GM19023 (cell line): ENCODE results near the gene HTRA2.
A peak's percentile ranks its signal among the peaks of the same experiment; 100 is the strongest.
"Not testable (repeated sequence)": the region's sequence is repeated elsewhere in the genome, so short reads cannot be mapped to it uniquely, and the experiment has no call there.

Experiments used
- ATAC-seq: cut with Tn5 transposase; IDR thresholded peaks from one replicate; pipeline ENCODE4 v1.9.1; 2021; ENCODE audit warnings: mild to moderate bottlenecking, moderate library complexity; ENCODE audit not compliant: unreplicated experiment

HTRA2 gene

DNA sequence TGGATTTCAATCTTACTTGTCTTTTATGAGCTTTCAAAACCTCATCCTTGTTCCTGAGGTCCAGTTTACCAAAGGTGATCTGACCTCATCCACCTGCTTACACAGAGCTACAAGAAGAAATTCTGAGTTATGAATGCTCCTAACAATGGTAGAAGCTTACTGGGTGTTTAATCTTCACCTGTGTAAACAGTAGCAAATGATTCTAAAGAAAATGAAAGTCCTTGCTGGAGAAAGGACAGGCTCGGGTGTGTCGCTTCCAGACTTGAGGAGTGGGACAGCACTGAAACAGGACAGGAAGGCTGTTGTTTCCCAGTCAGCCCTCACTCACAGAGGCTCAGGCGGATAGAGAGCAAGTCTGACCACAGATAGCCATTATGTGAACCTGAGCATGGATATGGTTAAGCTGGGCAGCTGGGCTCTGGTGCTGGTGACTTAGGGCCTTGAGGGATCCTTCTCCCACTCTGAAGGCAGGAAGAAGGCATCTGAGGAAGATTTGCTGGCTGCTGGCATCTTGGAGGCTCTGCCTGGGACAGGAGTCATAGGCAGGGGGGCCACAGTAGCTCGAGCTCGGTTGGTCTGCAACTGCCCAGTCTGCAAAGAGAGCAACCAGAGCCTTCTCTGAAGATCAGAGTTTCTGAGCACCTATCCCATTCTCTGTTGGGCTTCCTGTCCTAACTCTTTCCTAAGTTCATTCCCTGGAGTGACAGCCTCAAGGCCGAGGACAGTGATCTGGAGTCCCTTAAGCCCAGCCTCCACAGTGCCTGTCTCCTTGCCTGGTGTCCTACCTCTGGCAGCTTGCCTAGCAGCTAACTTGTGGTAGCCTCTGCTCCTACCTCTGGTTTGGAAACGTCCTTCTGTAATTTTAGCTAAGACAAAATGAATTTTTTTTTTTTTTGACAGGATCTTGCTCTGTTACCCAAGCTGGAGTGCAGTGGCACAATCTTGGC lies 28.8 kb downstream of the HTRA2 start:
- ATAC-seq, result no peak

DNA sequence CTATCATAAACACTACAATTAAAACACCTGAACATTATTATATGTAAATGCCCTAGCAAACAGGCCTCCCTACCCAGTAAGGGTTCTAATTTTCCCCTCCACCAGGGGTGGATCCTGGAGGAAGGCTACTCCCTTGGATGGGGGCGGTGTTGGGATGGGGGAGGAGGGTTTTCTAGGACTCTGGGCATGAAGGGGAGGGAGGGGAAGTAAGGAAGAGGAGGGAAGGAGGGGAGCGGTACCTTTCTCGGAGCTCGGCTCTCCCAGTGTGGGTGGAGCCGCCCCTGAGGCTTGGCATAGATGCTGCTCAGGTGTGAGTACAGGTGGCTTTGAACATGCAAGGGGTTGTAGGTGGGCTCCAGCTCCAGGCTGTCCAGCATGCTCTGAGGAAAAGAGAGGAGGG lies 30.2 kb downstream of the HTRA2 start:
- no peak for ATAC-seq

DNA sequence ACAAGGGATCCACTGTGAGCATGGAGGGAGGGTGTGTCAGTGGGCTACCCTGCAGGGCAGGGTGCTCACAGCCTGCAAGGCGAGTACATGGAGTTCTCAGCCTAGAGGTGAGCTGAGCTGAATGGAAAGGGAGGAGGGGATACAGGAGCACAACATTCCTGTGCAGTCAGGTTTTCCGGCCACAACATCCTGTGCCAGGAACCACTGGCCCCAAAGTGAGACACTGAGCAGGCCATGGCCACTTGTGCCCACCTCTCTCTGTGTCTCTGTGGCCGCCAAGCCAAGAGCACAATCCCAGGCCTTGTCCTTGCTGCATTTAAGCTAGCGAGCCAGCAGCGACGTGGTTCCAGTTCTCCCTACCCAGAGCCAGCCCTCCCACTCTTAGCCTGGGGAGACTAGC lies 30.9 kb downstream of the HTRA2 start:
- no peak for ATAC-seq

DNA sequence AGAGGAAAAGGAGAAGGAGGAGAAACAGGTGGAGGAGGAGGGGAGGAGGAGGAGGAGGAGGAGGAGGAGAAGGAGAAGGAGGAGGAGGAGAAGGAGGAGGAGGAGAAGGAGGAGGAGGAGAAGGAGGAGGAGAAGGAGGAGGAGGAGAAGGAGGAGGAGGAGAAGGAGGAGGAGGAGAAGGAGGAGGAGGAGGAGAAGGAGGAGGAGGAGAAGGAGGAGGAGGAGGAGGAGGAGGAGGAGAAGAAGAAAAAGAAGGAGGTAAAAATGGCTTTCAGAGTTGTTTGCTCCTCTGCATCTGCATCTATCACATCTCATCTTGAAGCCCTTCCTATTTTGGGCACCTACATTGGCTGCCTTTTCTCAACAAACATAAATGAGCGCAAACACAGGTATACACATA lies 31.3 kb downstream of the HTRA2 start:
- ATAC-seq, result not testable (repeated sequence)

DNA sequence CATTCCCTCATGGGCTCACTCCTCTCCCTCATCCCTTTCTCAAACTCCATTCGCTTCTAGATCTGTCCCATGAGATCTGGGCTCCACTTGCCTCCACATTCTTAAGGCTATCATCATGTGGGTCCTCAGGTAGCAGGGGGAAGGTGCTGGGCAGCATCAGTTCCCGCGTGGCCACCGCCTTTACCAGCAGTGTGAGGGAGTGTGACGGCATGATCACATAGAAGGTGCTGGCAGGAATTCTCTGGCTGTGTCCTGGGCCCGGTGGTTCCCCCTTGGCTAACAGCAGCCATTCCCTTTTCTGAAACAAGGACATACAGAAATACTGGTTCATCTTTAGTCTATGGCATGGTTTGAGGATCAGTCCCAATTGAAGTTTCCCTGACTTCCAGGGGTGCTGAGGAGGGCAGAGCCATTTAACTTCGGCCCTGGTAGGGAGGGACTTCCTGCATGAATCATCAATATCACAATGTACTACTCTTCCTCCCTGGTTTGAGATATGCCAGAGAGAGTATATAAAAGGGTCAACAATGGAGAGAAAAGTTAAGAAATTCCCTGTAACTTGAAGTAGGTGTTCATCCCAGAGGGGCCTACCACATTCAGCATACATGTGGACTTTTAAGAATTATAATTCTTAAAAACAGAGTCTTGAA lies 32.5 kb downstream of the HTRA2 start:
- ATAC-seq, result no peak

DNA sequence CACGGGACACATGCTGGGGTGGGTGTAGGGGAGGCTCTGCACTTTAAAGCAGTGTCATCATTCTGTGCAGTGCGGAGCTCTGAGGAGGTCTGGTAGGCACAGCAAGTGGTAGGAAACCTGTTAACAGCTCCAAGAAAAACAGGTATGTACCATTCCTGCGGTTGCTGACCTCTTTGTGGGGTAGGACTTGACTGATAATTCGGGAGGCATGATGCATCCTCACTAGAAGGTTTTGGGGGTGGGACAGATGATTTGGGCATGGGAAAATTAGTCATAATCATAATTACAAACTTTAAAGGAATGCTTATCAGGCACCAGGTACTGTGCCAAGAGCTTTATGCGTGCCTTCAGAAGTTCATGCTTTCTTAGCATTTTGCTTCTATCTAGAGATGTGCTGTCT lies 34.5 kb downstream of the HTRA2 start:
- ATAC-seq, result no peak

DNA sequence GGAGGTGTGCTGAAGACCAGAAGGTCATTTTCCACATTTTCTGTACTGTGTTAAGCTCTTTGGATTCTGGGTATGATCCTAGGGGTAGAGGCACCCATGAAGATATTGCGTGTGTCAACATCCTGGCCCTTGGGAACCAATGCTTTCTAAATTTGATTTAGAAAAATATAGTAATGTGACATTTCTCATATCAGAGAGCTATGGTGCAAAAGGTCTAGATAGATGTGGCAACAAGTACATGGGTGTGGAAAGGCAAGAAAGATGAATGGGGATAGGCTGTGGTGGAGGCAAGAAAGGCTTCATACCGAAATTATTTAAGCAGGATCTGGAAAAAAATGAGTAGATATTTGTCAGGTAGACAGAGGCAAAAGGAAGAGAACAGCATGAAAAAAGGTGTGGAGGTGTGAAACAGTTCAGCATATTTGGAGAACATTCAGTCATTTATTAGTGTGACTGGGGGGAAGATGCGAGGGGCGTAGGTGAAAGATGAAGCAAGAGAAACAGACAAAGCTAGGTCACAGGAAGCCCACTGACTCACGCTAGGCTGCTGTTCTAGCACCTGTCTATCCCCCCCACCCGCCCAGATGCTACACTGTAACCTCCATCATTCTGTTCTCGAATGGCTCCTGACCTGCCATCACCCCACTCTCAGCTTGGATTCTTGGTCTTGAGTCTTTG lies 36.5 kb downstream of the HTRA2 start:
- no peak for ATAC-seq

DNA sequence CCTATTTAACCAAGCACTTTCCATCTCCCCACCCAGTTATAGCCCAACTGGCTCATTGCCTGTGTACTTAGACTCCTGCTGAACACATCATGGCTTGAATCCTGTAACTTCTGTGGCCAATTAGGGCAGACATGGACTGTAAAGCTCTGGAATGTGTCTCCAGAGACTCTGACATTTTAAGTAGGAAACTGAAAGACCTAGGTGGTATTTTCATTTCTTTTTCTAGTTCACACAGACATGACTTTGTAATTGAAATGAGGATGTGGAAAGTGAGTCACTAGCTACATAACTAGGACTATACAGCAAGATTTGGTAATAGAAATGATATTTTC lies 37.0 kb downstream of the HTRA2 start:
- no peak for ATAC-seq

DNA sequence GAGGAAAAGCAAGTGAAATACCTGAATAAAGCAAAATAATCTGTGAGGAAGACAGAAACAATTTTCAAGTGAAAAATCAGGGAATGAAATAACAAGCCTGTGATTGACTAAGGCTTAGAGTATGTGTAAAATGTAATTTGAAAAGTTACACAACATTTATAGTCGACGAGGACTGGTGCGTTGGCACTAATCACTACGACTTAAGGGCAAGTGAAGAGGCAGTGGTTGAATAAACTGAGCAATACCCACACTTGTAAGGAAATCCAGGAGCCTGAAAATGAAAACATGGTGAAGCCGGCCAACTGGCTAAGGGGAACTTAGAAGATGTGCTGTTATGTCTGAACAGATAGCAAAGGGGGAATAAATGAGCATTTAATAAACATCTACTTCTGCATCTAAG lies 38.1 kb downstream of the HTRA2 start:
- no peak for ATAC-seq

DNA sequence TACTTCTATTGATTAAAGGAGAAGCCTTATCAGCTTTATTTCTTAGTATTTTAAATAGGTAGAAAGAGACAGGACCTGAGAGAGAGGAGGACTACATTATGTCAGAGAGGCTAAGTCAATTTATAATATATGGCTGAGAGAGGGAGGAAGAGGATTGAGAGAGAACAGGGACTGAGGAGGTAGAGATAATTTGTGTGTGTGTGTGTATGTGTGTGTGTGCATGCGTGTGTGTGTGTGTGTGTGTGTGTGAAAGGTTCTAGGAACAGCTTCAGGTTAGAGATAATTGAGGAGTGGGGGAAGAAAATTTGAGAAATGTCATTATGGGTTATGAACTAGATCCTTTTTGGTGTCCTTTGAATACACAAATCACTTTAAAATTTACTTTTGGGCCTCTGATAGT lies 40.0 kb downstream of the HTRA2 start:
- ATAC-seq, result no peak

DNA sequence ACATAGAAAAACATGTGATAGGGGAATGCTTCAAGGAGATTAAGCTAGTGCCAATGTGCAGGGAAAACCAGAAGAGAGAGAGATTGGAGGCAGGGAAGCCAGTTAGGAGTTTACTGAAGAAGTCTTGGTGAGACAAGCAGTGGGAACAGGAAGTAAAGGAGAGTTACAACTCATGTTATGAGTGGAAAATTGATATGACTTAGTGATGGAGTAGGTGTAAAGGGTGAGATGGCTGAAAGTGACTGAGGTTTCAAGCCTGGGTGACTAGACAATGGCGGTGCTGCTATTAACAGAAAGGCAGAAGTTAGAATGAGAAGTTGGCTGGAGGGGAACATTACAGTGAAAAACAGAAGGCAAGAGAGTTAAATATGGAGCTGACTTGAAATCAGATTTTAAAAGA lies 41.3 kb downstream of the HTRA2 start:
- peak; percentile 64 for ATAC-seq

DNA sequence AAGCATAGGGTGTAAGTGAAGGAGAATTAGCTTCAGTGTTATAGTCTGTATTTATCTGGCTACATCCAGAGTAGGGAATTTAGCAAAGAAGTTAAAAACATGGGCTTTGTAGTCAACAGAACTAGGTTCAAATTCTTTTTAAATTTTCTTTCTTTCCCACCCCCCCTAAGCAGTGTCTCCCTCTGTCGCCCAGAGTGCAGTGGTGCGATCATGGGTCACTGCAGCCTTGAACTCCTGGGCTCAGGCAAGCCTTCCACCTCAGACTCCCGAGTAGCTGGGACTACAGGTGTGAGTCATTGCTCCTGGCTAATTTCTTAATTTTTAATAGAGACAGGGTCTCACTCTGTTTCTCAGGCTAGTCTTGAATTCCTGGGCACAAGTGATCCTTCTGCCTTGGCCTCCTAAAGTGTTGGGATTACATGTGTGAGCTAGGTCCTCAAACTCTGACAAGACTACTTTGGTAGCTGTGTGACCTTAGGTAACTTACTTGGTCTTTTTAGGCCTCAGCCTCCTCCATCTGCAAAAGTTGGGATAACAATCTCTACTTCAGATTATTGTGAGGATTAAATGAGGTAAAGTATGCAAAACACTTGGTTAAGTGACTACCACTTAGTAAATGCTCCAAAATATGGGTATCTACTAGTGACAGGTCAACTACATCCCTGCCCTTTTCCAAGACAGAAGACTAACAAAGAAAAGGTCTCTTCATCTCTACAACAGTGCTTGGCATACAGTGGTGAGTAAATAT lies 42.6 kb downstream of the HTRA2 start:
- no peak for ATAC-seq

DNA sequence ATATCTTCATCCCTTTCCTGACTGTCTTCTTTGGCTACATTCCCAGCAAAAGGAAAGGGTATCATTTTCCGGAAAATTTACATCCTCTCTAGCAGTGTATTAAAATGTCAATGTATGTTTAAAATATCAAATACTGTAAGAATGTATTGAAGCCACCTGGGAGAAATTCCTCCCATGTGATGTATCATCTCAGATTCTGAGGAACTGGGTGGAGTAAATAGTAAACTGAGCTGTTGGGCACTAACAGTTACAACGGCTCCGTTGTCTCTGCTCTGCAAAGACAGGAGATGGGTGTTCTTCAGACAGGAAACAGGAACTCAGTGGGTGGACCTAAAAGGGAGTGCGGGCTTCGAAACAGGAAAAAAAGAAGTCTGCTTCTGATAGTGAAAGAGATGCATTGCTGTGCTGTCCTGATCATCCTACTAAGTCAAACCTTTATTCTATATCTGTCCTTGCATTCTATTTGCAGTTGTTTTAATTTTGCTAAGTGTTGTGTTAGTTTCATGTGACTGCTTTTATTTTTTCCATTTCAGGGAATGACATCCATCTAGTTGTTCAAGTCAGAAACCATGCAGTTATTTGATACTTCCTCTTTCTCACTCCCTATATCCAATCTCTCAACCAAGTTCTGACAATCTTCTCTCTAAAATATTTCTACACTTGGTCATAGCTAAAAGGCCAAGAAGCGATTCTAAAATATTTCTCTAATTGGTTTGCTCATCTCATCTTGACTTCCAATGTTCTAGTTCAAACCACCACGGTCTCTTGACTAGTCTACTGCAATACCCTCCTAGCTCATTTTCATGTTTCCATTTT lies 44.2 kb downstream of the HTRA2 start:
- no peak for ATAC-seq

DNA sequence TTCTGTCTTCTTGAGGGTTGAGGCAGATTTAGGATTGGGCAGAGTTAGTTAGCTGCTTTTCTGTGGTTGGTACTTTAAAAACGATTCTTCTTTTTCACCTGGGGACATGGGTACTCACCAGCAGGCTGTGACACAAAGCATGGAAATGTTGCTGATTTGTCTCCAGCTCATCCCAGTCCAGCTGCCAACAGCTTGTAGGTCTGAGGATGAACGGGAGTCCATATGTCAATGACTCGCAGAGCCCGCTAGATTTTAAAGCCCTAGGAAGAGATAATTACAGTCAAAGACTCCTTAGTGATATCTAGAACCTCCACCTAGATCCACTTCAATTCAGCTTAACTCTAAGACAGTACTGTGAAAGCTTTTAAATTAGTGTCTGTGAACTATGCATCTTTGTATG lies 45.6 kb downstream of the HTRA2 start:
- ATAC-seq, result no peak

DNA sequence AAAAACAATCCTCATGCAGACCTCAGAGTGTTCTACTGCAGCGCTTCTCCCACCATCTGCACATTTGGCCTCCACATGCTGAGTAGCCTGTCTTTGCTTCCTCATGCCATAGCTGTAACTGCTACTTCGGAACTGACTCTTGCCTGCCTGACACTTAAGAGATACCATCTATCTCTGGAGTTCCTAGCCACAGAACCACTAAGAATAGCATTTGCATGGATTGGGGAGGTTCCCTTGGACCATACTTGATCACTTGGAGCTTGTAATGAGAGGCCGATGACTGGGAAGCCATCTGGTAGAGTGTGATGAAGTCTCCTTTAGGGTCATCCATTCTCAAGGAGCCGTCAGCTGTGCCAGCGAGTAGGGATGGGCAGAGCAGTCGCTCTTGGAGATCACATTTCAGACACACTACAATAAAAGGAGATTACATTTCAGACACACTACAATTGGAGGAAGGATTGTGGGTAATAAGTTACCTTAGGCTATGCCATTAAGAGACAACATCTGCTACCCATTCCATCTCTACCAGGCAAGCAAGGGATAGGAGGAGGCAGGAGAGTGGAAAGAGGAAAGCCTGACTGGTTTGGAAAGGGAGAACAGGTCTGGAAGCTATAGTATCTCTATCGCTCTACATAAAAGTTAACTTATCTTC lies 46.6 kb downstream of the HTRA2 start:
- no peak for ATAC-seq

DNA sequence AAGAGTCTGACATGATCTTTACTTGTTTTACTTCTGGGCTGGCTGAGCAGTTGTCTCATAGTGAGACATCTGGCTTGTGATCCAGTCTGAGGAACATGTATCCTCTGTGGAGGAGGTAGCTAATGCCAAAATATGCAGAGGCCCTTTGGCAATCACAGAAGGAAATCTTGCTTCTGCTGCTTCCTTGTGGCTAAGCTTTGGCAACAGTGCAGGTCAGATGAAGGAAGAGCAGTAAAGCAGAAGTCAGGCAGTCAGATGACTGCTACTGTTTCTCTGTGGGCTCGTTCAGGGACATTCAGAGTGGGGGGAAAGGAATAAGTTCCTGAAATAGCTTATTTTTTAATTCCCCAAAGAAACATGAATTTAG lies 47.1 kb downstream of the HTRA2 start:
- ATAC-seq, result no peak

DNA sequence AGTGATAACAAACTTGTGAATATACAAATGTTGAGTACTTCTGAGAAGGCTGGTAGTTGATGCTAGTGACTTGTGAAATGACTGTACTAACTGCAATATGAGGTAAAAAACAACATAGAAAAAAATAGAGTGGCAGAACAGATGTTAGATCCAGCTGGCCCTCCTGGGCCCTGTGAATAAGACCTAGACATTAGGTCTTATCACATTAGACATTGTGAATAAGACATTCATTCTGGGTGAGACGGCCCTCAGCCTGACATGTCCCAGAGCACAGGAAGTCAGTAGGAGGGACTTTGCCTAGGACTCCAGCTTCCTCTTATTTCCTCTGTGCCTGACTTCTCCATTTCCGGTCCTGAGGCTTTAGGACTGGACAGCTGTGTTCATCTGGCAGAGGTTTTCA lies 47.7 kb downstream of the HTRA2 start:
- ATAC-seq, result peak; percentile 40

DNA sequence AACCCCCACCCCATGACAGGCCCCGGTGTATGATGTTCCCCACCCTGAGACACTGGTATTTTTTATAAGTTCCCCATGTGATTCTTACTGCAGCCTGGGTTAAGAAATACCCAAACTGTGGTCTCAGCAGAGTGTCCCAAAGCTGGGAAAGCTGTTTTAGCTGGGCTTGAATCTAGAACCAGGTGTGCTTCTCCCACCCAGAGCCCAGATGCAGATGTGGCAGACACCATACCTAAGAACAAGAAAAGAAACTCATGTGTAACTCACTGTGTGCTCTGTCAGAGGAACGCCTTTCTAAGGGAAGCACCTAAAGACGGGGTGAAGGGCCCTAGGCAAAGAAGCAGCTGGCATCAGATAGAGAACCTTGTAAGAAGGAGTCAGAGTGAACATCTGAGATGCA lies 48.7 kb downstream of the HTRA2 start:
- peak; percentile 38 for ATAC-seq

DNA sequence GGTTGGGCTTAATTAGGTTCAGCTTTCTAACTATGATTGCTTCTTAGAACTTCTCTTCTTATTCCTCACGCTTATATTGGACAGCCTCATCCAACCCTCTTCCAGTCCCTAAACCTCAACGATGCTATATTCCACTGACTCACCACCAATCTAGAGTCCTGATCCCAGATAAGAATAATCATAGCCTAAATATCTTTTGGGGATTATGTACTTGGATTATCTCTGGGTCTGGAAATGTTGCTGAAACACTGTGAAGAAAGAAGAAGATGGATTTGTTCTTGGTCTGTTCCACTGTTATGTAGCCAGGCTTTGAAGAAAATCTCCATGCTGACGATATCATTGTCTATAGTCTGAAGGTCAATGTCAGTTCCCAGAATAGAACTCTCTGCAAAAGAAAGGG lies 51.7 kb downstream of the HTRA2 start:
- ATAC-seq, result no peak

DNA sequence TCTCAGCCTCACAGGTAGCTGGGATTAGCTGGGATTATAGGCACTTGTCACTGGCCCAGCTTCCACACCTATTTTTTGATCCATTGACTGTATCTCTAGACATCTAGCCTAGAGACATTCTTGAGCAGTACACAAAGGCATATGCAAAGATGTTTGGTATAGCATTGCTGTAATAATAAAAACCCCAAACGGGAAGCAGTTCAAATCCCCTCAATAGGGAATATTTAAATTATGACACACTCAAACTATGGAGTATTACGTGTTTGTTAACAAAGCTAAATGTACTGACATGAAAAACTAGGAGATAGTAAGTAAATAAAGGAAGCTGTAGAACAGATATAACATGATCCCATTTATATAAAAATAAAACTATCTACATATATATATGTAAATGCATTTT lies 52.5 kb downstream of the HTRA2 start:
- ATAC-seq, result no peak
